ENCODE data around the gene RAB20.
A peak's percentile ranks its signal among the peaks of the same experiment; 100 is the strongest.

Gene RAB20

DNA sequence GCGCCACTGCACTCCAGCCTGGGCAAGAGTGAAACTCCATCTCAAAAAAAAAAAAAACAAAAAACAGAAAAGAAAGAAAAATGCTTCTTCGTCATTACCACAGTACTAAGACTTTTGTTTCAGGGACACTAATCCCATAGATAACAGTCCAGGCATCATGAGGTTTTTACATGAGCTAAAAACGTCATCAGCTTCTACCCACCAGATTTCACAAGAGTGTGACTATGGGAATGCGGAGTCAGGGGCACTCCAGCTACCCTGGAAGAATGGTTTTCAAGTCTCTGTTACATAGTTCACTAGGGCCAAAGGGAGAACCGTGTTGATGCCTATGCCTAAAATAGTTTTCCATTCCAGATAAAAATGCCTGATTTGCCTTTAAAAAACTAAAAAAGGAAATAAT, 33.2 kb downstream of the RAB20 start:
- no peak for DNase-seq

DNA sequence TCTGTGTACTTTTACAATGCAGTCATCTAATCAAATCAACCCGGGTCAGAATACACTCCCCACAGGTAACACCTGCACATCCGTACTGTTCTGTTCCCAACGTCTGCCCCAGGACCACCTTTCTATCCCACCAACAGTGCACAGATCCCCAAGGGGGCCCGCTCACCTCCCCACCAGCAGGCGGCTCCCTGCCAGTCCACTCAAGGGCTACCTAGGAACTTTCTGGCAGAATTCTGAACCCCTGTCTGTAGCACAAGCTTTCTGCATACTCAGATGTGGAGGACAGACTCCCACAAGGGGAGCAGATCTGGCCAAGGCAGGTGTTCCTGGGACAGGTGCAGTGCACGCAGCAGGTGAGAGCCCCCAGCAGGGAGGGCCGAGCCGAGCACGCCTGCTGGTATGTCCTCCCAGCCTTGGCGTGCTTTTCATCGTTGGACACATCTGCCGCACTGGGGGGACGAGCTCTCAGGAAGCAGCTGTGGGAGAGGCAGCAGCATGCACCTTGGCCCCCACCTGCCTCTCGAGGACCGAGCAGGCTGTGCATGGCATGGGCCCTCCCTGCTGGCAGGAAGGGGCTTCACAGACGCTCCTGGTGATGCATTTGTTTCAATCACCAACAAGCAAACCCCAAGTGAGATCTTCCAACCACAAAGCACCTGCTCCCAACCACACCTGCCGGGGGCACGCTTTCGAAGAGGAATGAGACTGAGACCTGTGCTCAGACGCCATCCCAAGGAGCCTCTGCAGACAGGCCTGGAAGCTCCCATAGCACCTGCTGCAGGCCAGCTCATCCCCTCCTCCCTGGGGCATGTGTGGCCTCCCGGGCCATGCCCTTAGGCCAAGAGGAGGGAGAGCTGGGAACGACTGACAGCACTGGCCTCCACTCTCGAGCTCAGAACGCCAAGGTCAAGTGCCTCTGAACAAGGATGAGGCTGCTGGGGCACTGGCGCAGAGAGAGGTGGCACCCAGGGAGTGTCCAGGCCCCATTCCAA, 35.9 kb downstream of the RAB20 start:
- no peak for DNase-seq

DNA sequence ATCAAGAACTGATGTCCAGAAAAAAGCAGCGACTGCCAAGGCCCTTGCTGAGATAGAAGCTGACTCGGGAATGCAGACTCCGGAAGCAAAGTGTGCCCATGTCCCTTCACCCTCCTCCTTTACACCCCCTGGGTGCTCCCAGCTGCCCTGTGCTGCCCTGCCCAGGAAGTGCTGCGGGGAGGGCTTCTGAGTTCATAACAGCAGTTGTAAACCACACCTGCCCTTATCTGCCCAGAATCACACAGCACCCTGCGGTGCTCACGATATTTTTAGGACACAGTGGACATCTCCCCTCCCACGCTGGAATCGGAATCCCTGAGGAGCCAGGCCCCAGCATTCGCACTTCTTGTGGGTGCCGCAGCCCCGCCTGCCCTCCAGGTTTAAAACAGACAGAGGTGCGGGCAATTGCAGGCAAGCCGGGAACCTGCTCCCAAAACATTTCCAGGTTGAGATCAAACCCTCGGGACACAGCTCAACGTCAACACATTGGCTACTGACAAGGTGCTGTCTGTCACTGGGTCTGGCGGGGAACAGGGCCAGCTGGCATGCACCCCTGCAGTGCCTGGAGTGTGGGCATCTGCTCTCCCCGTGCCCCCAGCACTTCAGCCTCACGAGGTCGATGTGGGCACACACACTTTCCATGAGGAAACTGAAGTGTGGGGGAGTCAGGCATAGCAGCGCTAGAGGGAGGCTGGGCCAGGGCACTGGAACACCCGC, 36.8 kb downstream of the RAB20 start:
- DNase-seq: no peak

DNA sequence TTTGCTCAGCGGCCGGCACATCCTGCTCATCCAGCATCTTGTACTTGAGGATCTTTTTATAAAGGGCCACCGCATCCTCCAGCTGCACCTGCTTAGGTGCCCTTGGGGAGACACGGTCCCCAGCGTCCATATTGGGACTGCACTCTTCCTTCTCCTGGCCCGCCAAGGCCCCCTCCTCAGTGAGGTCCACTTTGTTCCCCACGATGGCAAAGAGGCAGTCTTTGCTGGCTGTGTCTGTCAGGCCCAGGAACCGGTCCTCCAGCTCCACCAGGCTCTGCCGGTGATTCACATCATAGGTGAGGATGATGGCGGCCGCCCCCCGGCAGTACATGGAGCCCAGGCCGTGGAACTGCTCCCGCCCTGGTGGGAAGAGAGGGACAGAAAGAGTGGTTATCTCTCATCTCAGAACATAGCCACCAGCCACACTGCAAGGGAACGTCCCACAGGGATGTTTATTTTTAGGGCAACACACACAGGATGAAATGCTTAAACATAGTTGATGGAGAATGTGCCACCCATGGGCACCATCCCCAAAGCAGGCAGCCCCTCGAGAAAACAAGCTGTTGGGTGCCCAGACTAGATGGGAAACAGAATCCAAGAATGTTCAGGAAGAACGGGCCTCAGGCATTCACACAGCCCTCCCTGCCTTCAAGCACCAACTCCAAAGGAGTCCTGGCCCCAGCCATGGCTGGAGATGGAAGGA, 37.5 kb downstream of the RAB20 start:
- no peak for DNase-seq

DNA sequence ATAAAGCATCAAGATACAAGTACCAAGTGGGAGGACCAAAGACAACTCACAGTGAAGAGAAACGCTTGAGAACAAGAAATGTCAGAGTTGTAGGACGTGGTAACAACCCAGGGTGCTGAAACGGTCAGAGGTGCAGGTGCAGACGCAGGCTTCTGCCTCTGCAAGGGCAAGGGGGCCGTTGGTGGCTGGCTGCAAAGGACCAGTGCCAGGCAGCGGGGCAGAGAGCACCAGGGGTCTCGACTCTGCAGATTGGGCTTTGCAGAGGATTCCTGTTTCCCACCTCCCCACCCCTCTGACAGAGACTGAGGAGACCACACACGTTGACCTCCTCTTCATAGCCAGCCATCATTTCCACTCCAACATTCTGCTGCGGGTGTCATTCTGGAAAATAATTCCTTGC, 38.3 kb downstream of the RAB20 start:
- DNase-seq: no peak

DNA sequence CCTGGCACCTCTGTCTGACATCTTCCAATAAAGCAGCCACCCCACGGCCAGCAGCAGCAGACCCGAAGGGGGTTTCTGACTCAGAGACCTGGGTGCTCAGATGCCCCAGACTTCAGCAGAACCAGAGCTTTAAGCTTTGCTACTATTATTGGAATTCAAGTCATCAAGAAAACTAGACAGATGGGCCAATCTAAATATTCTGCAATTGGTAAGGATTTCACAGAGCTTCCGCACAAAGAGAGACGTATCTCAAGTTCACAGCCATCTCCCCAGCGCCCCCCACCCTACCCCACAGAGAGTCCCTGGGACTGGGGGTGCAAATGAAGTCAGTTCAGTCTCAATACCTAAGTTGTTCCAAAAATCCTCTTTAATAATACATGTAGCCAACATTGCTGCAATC, 38.8 kb downstream of the RAB20 start:
- DNase-seq: no peak

DNA sequence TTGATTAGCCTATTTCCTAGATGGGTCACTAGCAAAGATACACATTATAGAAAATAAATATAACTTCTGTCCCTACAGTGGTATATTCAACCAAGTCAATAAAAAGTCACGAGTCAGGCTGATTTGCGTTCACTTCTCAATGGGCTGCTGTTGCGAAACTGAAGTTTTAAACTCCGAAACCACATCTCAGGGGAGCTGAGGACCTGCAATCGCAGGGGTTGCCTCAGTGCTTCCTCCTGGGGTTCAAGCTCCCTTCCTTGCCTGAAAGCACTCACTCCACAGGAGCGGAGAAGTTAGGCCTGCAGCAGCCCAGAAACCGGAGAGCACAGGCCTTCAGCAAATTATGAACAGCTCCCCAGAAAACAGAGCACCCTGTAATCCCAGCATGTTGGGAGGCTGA, 39.6 kb downstream of the RAB20 start:
- DNase-seq: no peak

DNA sequence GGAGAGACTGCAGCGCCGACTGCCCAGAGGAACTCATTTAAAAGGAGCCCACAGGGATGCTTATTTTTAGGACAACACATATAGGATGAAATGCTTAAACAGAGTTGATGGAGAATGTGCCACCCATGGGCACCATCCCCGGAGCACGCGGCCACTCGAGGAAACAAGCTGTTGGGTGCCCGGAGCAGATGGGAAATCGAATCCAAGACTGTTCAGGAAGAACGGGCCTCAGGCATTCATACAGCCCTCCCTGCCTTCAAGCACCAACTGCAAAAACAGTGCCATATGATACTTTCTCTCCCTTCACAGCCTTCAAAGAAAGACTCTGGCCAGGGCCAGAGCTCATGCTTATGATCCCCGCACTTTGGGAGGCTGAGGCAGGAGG, 40.2 kb downstream of the RAB20 start:
- no peak for DNase-seq

DNA sequence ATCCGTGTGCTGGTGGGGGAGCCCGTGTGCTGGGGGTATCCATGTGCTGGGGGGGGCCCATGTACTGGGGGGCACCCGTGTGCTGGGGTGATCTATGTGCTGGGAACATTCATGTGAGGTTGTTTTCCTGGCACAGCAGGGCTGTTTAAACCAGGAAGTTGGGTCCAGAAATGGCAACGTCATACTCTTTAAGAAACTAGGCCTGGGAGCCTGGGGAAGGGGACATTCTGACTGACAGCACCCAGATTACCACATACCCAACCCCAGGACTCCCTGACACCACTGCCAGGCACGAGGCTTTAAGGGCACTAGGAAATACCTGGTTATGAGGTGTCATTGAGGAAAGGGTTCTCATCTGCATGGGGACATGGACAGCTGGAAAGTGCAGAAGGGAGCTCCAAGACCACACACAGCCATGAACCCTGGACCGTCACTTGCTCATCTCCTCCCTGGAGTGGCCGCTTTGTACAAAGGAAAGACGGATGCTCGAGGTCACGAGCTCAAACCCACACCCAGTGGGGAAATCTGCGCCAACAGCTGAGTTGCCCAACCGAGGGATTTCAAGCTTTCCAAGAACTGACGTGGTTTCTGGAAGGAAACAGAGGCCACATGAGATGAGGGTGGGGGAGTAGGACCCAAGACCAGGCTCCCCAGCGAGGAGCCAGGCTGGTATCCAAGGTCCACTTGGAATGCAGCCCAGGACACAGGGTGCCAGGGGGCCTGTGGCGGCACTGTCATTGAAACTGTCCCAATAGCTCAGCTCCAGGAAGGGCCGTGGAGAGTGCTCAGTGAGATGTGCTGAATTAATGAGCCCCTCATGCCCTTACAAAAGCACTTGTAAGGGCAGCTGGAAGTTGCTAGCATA, 40.9 kb downstream of the RAB20 start:
- DNase-seq: peak; percentile 53

DNA sequence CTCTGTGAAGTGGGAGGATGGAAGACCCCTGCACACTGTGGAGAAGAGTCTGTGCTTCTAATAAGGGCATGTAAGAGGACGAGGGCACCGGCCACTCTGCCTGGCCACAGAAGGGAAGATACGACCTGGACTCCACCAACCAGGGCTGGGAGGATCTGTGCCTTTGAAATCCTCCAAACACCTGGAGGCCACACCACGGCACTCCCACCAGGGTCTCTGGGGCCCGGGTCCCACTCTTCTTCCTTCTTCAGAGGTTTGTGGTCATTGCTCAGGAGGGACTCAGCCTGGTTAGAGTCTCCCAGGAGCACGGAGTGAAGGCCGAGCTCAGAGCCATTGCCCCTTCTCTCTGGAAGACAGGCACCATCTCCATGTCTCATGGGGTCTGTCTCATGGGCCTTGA, 42.0 kb downstream of the RAB20 start:
- no peak for DNase-seq

DNA sequence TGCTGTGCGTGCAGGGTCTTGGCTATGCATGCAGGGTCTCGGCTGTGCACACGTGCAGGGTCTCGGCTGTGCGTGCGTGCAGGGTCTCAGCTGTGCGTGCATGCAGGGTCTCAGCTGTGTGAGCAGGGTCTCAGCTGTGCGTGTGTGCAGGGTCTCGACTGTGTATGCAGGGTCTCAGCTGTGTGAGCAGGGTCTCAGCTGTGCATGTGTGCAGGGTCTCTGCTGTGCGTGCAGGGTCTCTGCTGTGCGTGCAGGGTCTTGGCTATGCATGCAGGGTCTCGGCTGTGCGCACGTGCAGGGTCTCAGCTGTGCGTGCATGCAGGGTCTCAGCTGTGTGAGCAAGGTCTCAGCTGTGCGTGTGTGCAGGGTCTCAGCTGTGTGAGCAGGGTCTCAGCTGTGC, 42.5 kb downstream of the RAB20 start:
- DNase-seq: no peak

DNA sequence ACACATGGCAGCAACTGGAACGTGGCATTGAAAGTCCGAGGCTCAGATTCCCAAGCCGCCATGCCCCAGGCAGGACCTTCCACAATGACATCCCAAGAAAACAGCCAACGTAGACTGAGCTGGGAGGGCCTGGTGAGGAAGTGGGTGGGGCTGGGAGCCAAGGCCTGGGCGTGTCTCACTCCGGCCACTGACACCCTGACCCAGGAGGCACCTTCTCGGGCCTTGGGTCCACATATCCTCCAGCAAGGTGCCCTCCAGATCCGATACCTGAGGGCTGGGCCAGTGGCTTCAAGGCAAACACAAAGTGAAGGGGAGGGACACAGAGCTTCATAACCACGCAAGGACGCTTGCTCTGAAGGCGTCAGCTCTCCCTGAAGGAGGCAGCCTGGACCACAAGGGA, 43.0 kb downstream of the RAB20 start:
- DNase-seq: no peak

DNA sequence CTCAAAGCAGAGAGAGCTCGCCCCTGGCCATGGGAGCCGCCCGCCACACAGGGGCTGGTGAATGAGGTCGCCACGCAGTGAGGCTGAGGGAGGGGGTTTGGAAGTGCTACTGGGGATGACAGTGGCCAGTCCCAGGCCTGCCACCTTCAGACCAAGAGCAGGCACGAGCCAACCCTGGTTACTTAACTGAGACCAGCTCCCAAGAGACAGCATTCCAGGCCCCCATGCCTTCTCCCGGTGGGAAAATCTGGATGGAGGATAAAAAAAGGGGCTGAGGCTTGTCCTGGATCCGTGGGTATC, 43.3 kb downstream of the RAB20 start:
- no peak for DNase-seq

DNA sequence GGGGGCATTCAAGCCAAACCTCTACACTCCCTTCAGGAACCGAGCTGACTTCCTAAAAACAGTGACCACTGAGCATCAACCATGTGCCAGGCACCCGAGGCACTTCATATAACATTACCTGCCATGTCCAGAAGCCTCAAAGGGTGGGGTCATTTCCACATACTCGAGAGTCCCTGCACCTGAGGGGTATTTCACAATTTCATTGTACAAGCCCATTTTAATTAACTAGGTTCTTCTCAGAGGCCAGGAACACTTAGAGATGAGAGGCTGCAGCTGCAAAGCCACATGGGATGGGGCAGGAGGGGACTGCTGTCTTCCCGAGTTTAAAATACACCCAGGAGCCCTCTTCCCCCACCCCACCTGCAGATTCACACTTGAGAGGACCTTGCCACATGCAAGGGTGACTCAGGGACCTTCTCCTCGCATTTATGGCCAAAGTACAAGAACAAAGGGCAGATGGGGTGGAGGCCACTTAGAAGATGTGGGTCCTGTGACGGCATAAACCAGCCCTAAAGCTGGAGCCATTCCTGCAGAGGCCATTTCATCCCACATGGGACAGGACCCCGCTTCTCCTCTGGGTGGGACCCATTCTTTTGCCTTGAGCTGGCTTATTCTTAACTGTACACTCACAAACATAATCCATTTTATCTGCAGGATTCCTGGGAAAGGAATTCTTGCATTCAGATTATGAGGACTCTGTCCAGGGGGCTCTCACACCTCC, 43.9 kb downstream of the RAB20 start:
- DNase-seq: no peak

DNA sequence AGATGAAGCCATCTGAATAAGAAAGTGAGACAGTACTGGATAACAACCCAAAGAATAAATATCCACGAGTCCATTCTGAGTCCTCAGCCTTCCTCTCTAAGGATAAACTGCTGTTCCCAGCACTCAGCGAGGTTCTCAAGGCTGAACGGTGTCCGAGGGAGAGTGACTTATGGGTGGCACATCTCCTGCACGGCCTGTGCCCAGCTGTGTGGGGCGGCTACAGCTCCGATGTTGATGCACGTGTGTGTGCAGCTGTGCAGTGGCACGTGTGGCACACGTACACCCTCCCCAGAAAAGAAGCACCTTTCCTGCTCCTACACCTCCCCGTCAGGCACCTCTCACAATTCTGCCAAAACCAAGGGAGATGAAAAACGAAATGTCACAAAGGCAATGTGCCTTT, 45.0 kb downstream of the RAB20 start:
- no peak for DNase-seq

DNA sequence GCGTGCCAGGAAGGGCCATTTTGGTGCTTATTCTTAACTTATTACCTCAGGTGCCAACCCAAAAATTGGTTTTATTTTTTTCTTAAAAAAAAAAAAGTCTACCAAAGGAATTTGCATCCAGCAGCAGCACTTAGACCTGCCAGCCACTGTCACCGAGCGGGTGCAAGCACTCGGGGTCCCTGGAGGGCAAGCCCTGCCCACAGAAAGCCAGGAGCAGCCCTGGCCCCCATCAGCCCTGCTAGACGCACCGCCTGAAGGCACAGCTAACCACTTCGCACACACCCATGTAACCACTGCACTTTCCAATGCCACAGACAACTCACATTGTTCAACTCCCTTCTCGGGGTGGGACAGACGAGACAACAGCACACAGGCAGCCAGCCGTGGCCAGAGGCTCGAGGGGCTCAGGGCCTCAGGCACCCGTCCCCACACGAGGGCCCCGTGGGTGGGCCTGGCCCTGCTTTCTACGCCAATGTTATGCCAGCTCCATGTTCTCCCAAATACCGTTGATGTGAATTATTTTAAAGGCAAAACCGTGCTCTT, 49.3 kb downstream of the RAB20 start:
- DNase-seq: no peak

DNA sequence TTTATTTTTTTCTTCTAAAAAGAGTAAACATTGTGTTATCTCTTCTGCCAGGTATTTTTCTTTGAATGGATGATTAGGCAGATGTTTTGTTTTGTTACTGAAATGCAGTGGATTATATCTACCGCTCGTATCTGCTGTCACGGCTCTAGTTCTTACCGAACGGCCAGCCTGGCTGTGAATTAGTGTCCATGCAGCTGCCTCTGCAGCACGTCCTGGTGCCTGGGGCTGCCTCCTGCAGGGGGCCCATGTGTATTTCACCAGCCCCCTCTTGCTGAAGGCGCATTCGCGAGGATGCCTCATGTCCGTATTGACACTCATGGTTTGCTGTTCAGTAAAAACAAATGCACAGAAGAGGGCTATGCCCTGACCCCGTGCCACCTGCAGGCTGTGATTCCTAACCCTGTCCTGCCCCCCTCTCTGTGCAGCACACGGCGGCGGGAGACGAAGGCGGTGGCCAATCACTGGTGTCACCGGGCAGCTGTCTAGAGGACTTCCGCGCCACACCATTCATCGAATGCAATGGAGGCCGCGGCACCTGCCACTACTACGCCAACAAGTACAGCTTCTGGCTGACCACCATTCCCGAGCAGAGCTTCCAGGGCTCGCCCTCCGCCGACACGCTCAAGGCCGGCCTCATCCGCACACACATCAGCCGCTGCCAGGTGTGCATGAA, 49.9 kb downstream of the RAB20 start:
- DNase-seq: no peak

DNA sequence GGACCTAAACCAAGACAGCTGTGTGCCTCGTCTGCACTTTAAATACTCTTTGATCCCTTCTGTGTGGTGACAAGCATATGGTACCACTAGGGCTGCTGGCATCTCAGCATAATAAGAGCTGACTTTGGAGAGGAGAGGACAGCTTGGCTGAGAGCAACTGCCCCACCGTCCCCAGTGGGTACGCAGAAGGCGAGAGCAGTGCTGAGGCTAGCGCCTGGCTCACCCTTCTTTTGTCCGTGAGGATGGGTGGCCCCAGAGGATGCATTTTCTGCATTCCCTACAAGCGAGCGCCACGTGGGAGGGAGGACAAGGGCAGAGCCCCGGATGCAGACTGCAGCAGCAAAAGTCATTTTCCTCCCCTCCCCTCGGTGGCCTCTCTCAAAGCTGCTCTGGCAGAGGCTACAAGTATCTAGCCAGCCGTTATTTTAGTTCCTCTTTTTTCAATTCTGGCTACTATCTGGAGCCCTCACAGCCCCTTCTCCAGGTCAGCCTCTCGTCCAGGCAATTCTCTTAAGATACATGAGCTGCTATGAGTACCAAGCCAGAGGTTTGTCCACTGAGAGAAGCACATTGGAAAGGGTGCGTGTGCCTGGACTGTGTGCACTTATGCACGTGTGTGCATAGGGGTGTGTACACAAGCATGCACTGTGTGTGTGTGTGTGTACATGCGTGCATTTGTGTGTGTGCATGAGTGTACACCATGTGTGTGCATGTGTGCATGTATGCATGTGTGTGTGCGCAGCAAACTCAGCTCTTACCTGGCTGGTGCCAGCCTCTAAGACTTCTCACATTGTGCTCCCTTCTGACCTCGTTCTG, 51.3 kb downstream of the RAB20 start:
- no peak for DNase-seq

DNA sequence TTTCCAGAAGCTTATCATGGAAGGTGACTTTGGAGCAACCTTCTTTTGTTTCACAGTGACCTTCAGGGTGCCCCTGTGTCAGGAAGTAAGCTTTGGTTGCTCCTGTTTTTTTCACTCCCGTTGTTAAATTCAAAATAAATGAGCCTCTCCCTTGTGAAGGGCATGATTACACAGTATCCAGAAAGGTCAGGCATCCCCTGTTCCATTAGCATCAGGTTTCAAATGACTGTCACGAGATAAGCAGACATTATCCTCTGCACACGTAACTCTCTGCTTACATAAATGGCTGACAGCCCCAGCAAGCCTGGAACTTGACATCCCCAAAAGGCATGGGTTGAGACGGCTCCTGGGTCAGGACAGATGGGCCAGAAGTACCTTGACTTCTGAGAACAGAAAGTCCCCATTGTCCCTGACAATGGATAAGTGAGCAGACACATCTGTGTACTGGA, 52.0 kb downstream of the RAB20 start:
- DNase-seq: no peak

DNA sequence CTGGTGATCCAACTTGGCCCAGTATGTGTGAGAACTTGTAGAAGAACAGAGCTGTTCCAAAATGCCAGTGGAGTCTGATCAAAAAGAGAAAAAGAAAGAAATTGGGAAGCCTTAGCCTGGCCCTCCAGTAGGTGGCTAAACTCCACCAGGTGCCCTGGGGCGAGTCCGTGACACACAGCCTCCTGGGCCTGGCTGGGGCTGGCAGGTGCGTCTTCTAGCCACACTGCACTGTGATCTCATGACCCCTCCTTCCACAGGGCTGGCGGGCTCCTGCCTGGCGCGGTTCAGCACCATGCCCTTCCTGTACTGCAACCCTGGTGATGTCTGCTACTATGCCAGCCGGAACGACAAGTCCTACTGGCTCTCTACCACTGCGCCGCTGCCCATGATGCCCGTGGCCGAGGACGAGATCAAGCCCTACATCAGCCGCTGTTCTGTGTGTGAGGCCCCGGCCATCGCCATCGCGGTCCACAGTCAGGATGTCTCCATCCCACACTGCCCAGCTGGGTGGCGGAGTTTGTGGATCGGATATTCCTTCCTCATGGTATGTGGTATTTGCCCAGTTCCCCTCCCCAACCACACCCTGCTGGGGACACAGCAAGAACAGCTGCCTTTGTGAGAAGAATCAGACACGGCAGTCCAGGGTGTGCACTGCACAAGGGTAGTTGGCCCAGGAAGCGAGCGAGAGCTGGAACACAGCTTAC, 53.7 kb downstream of the RAB20 start:
- no peak for DNase-seq

Measured in left hindlimb (tissue), 1 donor.